T-helper 9 cell (primary cell): ENCODE measurements around the gene EPB41L2.

Source experiments
- DNase-seq: peaks from one replicate; pipeline ENCODE4 v3.0.0-alpha.2; 2020

Gene EPB41L2

GRCh38 chr6:130858498-130859160, 204.4 kb downstream of the EPB41L2 start:
- DNase-seq, result no peak

- DNase-seq, result no peak
These were observed 205.0 kb downstream of the EPB41L2 start for GRCh38 chr6:130858054-130858453.

GRCh38 chr6:130853555-130854183, 209.4 kb downstream of the EPB41L2 start:
- no peak for DNase-seq

DNA sequence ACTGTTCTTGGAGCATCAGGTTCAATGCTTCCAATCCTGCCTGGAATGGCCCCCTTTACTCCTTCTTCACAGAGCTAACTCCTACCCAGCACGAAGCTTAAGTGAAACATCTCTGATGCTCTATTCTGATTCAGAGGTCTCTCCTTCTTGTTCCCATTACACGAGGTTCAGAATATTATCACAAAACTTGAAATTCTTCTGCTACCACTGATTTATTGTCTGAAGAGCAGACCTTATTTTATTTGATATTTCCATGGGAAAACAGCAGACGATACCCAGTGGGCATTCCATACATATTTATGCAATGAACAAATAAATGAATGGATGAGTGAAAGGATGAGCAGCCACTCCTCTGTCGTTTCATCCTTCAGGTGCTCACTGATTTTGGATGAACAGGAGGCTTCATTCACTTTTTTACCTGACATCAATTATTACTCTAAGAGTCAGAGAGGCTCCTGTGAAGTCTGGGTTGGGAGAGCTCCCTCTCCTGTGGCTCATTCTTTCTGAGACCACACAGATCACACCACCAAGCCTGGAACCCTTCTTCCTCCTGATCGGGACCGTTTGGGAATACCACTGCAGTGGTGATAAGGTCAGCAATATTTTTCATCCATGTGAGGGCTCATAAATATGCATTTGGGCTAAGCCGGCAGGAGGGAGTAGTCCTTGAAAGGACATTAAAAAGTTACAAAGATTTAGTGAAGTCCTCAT, 210.0 kb downstream of the EPB41L2 start:
- no peak for DNase-seq

DNA sequence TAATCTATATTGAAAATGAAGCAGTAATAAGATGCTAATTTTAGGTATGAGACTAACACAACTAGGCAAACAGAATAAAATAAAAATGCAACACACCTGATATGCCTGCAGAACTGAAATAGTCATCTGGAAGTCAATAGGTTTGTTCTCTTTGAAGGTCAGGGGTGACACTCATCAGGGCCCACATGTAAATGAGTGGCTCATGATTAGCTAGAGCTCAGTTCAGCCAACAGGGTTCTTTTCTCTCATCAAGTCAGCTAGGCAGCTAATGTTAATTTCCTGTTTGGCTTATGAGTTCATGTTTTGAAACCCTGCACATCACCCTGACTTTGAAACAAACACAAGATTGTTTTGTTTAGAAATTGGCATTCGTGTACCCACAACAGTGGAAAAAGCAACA, 212.0 kb downstream of the EPB41L2 start:
- no peak for DNase-seq

DNA sequence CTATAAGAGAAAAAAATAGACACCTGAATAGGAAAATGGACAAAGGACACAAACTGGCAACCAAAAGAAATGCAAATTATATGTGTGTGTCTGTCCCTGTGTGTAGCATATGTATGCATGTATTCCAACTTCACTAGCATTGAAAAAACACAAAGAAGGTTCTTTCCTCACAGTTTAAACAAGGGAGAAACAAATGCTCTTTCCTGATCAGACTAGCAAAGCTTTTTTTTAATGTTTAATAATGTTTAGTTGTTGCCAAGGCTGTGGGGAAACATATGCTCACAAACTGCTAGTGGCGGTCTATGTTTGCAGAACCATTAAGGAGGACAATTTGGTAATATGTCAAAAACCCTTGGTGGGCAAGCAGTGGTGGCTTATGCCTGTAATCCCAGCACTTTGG, 213.5 kb downstream of the EPB41L2 start:
- DNase-seq, result no peak

- DNase-seq, result no peak
These were observed 214.1 kb downstream of the EPB41L2 start for GRCh38 chr6:130848945-130849344.

DNA sequence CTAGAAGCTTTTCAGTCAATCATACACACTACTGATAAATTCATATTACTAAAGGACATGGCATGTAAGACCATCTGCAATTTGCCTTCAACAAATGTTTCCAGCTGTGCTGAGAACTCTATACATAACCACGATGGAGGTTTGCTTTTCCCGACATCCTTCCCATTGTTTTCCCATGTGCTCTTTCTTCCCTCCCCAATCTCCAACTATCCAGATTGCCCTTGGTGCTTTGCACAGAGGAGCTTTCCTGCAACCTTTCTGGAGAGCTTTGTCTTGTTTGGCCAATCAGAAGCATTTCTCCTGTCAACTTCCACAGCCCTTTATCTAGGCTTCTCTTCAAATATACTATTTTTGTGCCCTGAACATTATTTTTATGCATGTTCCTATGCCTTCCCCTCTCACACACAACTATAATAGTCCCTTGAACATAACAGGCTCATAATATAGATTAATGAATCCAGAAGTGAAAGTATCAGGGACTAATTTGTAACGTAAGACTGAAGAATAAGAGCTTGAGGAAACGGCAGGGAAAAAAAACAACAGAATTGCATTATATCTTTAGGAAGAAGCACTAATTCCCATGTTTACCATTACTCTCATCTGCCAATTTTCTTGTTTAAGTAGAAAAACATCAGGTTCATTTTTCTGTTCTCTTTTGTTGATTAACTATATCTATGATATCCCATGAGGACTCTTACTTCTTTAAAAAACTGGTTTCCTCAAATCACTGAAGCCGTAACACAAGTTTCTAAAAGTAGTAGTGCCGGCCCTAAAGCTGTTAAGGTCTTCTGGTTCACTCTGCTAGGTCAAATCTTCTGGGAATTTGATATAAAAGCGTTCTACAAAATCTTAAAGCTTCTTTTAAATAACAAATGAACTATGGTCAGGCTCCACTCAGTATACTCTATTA, 215.8 kb downstream of the EPB41L2 start:
- no peak for DNase-seq

GRCh38 chr6:130846501-130846900, 216.5 kb downstream of the EPB41L2 start:
- DNase-seq, result no peak

DNA sequence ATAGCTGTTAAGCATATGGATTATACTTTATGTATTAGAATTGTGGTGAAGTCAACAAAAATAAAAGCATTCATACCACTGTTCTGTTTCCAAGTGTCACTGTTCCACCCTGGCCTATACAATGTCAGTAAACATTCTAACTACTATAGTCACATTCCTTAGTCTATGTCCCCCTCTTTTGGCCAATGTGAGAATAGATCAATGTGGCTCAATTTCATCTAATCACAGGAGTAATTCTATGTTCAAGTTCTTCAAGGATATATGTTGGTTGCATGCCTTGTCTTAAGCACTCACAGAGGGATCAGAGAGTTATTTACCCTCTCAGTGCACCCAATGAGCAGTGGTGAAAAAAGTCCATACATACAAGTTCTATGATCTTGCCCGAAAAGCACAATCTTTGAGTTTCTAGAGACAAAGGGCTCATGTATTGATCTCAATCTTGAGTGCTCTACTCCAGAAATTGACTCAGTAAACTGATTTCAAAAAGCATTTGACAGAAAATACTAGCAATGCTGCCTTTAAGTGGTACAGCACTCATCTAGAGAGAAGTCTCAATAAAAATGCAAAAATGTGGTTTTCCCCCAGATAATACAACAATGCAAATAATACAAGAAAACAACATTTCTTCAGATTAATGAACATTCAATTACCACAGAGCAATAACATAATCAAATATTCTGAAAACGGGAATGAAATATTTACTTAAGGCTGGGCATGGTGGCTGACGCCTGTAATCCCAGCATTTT, 219.3 kb downstream of the EPB41L2 start:
- DNase-seq, result no peak

- no peak for DNase-seq
These were observed 221.8 kb downstream of the EPB41L2 start for GRCh38 chr6:130841128-130841728.

- DNase-seq, result no peak
These were observed 223.0 kb downstream of the EPB41L2 start for GRCh38 chr6:130840050-130840449.

GRCh38 chr6:130839379-130839778, 223.7 kb downstream of the EPB41L2 start:
- no peak for DNase-seq

- DNase-seq, result no peak
These were observed 224.1 kb downstream of the EPB41L2 start for GRCh38 chr6:130838951-130839350.

- no peak for DNase-seq
These were observed 224.7 kb downstream of the EPB41L2 start for GRCh38 chr6:130838250-130838860.

GRCh38 chr6:130837067-130837466, 226.0 kb downstream of the EPB41L2 start:
- DNase-seq, result no peak

DNA sequence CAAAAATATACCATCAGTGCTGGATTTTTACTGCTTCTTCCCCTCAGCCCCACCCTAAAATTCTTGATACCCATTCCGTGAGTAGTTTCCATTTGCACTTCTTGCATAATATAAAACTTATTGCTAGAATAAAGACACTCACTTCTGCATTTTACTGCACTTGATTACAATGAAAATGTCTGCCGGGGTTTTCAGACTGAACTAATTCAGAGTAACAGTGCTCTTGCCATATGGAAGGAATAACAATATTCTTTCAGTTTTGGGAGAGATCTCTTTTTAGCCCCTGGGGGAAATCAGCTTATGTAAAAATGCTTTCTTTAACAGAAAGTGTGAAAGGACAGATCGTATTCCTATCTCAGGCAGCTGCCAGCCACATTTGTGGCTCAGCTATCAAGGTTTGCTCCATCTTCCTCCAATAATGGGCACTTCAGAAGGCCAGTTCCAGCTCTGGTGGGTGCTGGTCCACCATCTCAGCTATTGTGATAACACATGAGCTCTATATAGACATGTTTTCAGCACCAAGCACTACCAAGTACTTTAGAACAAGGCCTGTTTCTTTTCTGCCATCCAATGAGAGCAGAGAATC, 226.9 kb downstream of the EPB41L2 start:
- no peak for DNase-seq

- no peak for DNase-seq
These were observed 228.4 kb downstream of the EPB41L2 start for GRCh38 chr6:130834482-130835251.

- no peak for DNase-seq
These were observed 229.5 kb downstream of the EPB41L2 start for GRCh38 chr6:130833569-130833968.

- no peak for DNase-seq
These were observed 231.4 kb downstream of the EPB41L2 start for GRCh38 chr6:130831607-130832006.
